C4-2B (cell line): ENCODE measurements around the gene FNDC1.

Source experiments
- ZFX ChIP-seq: fragments of 450-650 bp; IDR thresholded peaks from 2 replicates; pipeline ENCODE4 v1.6.1; 2017
- TF ChIP-seq, protein P1 (sequence below): fragments of 450-650 bp; conservative IDR thresholded peaks from 2 replicates; pipeline ENCODE4 v1.5.1; 2017; ENCODE audit warnings: mild to moderate bottlenecking

DNA sequence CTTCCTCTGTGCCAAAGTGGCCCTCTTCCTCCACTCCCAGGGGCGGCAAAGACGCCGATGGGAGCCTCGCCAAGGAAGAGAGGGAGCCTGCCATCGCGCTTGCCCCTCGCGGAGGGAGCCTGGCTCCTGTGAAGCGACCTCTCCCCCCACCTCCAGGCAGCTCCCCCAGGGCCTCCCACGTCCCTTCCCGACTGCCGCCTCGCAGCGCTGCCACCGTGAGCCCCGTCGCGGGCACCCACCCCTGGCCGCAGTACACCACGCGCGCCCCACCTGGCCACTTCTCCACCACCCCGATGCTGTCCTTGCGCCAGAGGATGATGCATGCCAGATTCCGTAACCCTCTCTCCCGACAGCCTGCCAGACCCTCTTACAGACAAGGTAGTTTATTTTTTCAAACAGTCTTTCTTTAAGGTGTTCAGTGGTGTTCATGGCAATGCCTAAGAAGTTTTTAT, 64.9 kb downstream of the FNDC1 start:
- TF ChIP-seq, protein P1, sequence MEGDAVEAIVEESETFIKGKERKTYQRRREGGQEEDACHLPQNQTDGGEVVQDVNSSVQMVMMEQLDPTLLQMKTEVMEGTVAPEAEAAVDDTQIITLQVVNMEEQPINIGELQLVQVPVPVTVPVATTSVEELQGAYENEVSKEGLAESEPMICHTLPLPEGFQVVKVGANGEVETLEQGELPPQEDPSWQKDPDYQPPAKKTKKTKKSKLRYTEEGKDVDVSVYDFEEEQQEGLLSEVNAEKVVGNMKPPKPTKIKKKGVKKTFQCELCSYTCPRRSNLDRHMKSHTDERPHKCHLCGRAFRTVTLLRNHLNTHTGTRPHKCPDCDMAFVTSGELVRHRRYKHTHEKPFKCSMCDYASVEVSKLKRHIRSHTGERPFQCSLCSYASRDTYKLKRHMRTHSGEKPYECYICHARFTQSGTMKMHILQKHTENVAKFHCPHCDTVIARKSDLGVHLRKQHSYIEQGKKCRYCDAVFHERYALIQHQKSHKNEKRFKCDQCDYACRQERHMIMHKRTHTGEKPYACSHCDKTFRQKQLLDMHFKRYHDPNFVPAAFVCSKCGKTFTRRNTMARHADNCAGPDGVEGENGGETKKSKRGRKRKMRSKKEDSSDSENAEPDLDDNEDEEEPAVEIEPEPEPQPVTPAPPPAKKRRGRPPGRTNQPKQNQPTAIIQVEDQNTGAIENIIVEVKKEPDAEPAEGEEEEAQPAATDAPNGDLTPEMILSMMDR = no peak
- no peak for TF ChIP-seq ZFX
